A673 (cell line): ENCODE data around the gene SETX.

Source experiments
- CTCF ChIP-seq: fragments of 300-800, 200-600 bp; sonication (generic); conservative IDR thresholded peaks from 2 replicates; pipeline ENCODE4 v1.5.1; 2017; ENCODE audit warnings: low read depth, mild to moderate bottlenecking, antibody characterized with exemption, low read length, moderate library complexity, mixed read lengths
- EZH2 ChIP-seq: fragments of 200-600 bp; sonication (generic); IDR thresholded peaks from 2 replicates; pipeline ENCODE4 v1.6.1; 2017; ENCODE audit warnings: borderline replicate concordance, low read depth, mild to moderate bottlenecking, mixed read lengths, antibody characterized with exemption, low read length; ENCODE audit not compliant: poor library complexity, severe bottlenecking

- TF ChIP-seq CTCF (no peak), EZH2 (no peak)
Observed at GRCh38 chr9:132266017-132266416, 88.8 kb downstream of the SETX start.
